Mesendoderm (in vitro differentiated cells): ENCODE measurements around the gene CERKL.

Experiments
- DNase-seq: peaks from one replicate; pipeline ENCODE4 v3.0.0; 2013
- H2AK5ac ChIP-seq: 2 replicates; pipeline ENCODE4 v1.6.1; 2013; ENCODE audit warnings: low read length, inconsistent platforms
- H2BK120ac ChIP-seq: 2 replicates; pipeline ENCODE4 v1.6.1; 2013; ENCODE audit warnings: low read depth, mild to moderate bottlenecking, low read length, moderate library complexity, mixed read lengths
- H2BK15ac ChIP-seq: replicated peaks from 2 replicates; pipeline ENCODE4 v1.6.1; 2013; ENCODE audit warnings: low read depth, mild to moderate bottlenecking, moderate library complexity
- H2BK5ac ChIP-seq: 2 replicates; pipeline ENCODE4 v1.6.1; 2013; ENCODE audit warnings: low read length, inconsistent platforms
- H3K18ac ChIP-seq: 2 replicates; pipeline ENCODE4 v1.6.1; 2013; ENCODE audit warnings: mild to moderate bottlenecking, low read length, mixed read lengths
- H3K23ac ChIP-seq: one replicate; pipeline ENCODE4 v1.6.1; 2013; ENCODE audit warnings: low read length
- H3K27ac ChIP-seq: 2 replicates; pipeline ENCODE4 v1.5.1; 2013; ENCODE audit warnings: low read depth, mild to moderate bottlenecking, inconsistent platforms, low read length, moderate library complexity
- H3K27me3 ChIP-seq: 2 replicates; pipeline ENCODE4 v1.6.1; 2013; ENCODE audit warnings: low read length, control low read depth, mild to moderate bottlenecking, inconsistent platforms; ENCODE audit not compliant: insufficient read depth, poor library complexity
- H3K36me3 ChIP-seq: 2 replicates; pipeline ENCODE4 v1.6.1; 2013; ENCODE audit warnings: low read length, inconsistent platforms; ENCODE audit not compliant: control insufficient read depth, insufficient read depth
- H3K4ac ChIP-seq: one replicate; pipeline ENCODE4 v1.6.1; 2013; ENCODE audit warnings: low read depth, mild to moderate bottlenecking, low read length, moderate library complexity
- H3K4me1 ChIP-seq: 2 replicates; pipeline ENCODE4 v1.6.1; 2013; ENCODE audit warnings: low read depth, low read length, inconsistent platforms; ENCODE audit not compliant: control insufficient read depth
- H3K4me2 ChIP-seq: 2 replicates; pipeline ENCODE4 v1.6.1; 2013; ENCODE audit warnings: low read length
- H3K4me3 ChIP-seq: 2 replicates; pipeline ENCODE4 v1.5.1; 2013; ENCODE audit warnings: mild to moderate bottlenecking, low read length
- H3K56ac ChIP-seq: one replicate; pipeline ENCODE4 v1.6.1; 2013; ENCODE audit warnings: low read length
- H3K79me1 ChIP-seq: 2 replicates; pipeline ENCODE4 v1.6.1; 2013; ENCODE audit warnings: low read length, inconsistent platforms
- H3K79me2 ChIP-seq: 2 replicates; pipeline ENCODE4 v1.6.1; 2013; ENCODE audit warnings: mild to moderate bottlenecking, low read length; ENCODE audit not compliant: control insufficient read depth, insufficient read depth
- H3K9ac ChIP-seq: 2 replicates; pipeline ENCODE4 v1.6.1; 2013; ENCODE audit warnings: low read length, inconsistent platforms
- H4K5ac ChIP-seq: one replicate; pipeline ENCODE4 v1.6.1; 2013; ENCODE audit warnings: low read length
- H4K8ac ChIP-seq: one replicate; pipeline ENCODE4 v1.6.1; 2013; ENCODE audit warnings: low read depth, mild to moderate bottlenecking, control low read depth, low read length, moderate library complexity
- WGBS: extraction: QIAGEN DNeasy Blood & Tissue Kit; methylation state at CpG from one replicate; pipeline ENCODE4 v1.1.7; 2013; ENCODE audit warnings: low lambda C conversion rate, missing lambda C conversion rate; ENCODE audit not compliant: insufficient coverage; ENCODE audit errors: extremely low coverage; 5-methylcytosine and 5-hydroxymethylcytosine counted together

Gene CERKL

GRCh38 chr2:181674461-181674860 lies 17.6 kb upstream of the CERKL start:
- Histone ChIP-seq H3K27ac (no peak overlapping the region), H3K27me3 (peaks cover 22% of the 10 kb centered on the region), H3K9ac (no peak overlapping the region), H2BK5ac (no peak overlapping the region), H2BK15ac (no peak overlapping the region), H3K79me2 (no peaks in the 10 kb centered on the region), H2AK5ac (no peak overlapping the region), H4K5ac (no peak overlapping the region), H4K8ac (no peak overlapping the region), H3K4me3 (no peak overlapping the region), H3K4me2 (no peak overlapping the region), H3K36me3 (no peaks in the 10 kb centered on the region), H2BK120ac (no peak overlapping the region), H3K4ac (no peak overlapping the region), H3K79me1 (no peaks in the 10 kb centered on the region), H3K56ac (no peak overlapping the region), H3K4me1 (no peaks in the 10 kb centered on the region), H3K23ac (no peak overlapping the region), H3K18ac (no peak overlapping the region)
- no peak for DNase-seq

GRCh38 chr2:181673173-181673572 lies 16.3 kb upstream of the CERKL start:
- Histone ChIP-seq H3K23ac (no peak overlapping the region), H3K79me2 (no peaks in the 10 kb centered on the region), H2BK120ac (no peak overlapping the region), H3K27ac (no peak overlapping the region), H3K36me3 (no peaks in the 10 kb centered on the region), H3K4ac (no peak overlapping the region), H2AK5ac (no peak overlapping the region), H2BK15ac (no peak overlapping the region), H2BK5ac (no peak overlapping the region), H4K8ac (no peak overlapping the region), H3K4me3 (no peak overlapping the region), H3K27me3 (peaks cover 9% of the 10 kb centered on the region), H3K4me2 (no peak overlapping the region), H3K18ac (no peak overlapping the region), H3K79me1 (no peaks in the 10 kb centered on the region), H3K9ac (no peak overlapping the region), H4K5ac (no peak overlapping the region), H3K56ac (no peak overlapping the region), H3K4me1 (no peaks in the 10 kb centered on the region)
- WGBS = no CpG with 5 or more reads among the region's 2 CpGs
- no peak for DNase-seq

GRCh38 chr2:181672255-181673008 lies 15.5 kb upstream of the CERKL start:
- Histone ChIP-seq H2AK5ac (no peak overlapping the region), H3K4ac (no peak overlapping the region), H3K79me2 (no peaks in the 10 kb centered on the region), H2BK120ac (no peak overlapping the region), H2BK15ac (no peak overlapping the region), H3K4me1 (no peaks in the 10 kb centered on the region), H3K79me1 (no peaks in the 10 kb centered on the region), H3K27me3 (peaks cover 4% of the 10 kb centered on the region), H3K4me3 (no peak overlapping the region), H3K36me3 (no peaks in the 10 kb centered on the region), H4K5ac (no peak overlapping the region), H2BK5ac (no peak overlapping the region), H3K9ac (no peak overlapping the region), H3K4me2 (no peak overlapping the region), H3K27ac (no peak overlapping the region), H3K18ac (no peak overlapping the region), H3K23ac (no peak overlapping the region), H3K56ac (no peak overlapping the region), H4K8ac (no peak overlapping the region)
- no peak for DNase-seq

- WGBS = no CpG with 5 or more reads among the region's 1 CpG
- no peak for DNase-seq
- no peak overlapping the region for H2AK5ac ChIP-seq
- H4K8ac ChIP-seq = no peak overlapping the region
- H3K9ac ChIP-seq = no peak overlapping the region
- no peak overlapping the region for H4K5ac ChIP-seq
- H3K4me1 ChIP-seq = no peaks in the 10 kb centered on the region
- H3K18ac ChIP-seq = no peak overlapping the region
- H3K56ac ChIP-seq = no peak overlapping the region
- H3K79me1 ChIP-seq = no peaks in the 10 kb centered on the region
- no peak overlapping the region for H2BK120ac ChIP-seq
- peaks cover 4% of the 10 kb centered on the region for H3K27me3 ChIP-seq
- no peaks in the 10 kb centered on the region for H3K36me3 ChIP-seq
- H3K79me2 ChIP-seq = no peaks in the 10 kb centered on the region
- no peak overlapping the region for H3K27ac ChIP-seq
- no peak overlapping the region for H2BK15ac ChIP-seq
- H3K4me3 ChIP-seq = no peak overlapping the region
- H3K4ac ChIP-seq = no peak overlapping the region
- no peak overlapping the region for H3K4me2 ChIP-seq
- no peak overlapping the region for H3K23ac ChIP-seq
- no peak overlapping the region for H2BK5ac ChIP-seq
Measured at GRCh38 chr2:181670632-181671031, 13.7 kb upstream of the CERKL start.

GRCh38 chr2:181667234-181667633 lies 10.3 kb upstream of the CERKL start:
- no peak overlapping the region for H4K8ac ChIP-seq
- H2AK5ac ChIP-seq = no peak overlapping the region
- no peak overlapping the region for H3K4me2 ChIP-seq
- H3K18ac ChIP-seq = no peak overlapping the region
- no peak overlapping the region for H4K5ac ChIP-seq
- no peak overlapping the region for H2BK120ac ChIP-seq
- H3K56ac ChIP-seq = no peak overlapping the region
- H3K27ac ChIP-seq = no peak overlapping the region
- H3K79me2 ChIP-seq = no peaks in the 10 kb centered on the region
- WGBS = no CpG with 5 or more reads among the region's 1 CpG
- H3K27me3 ChIP-seq = no peaks in the 10 kb centered on the region
- no peak overlapping the region for H3K23ac ChIP-seq
- DNase-seq = no peak
- no peak overlapping the region for H3K9ac ChIP-seq
- no peaks in the 10 kb centered on the region for H3K36me3 ChIP-seq
- H3K4ac ChIP-seq = no peak overlapping the region
- no peaks in the 10 kb centered on the region for H3K4me1 ChIP-seq
- H3K4me3 ChIP-seq = no peak overlapping the region
- H3K79me1 ChIP-seq = no peaks in the 10 kb centered on the region
- H2BK15ac ChIP-seq = no peak overlapping the region
- no peak overlapping the region for H2BK5ac ChIP-seq

- Histone ChIP-seq H4K5ac (no peak overlapping the region), H3K4me2 (no peak overlapping the region), H3K27ac (no peak overlapping the region), H3K27me3 (peaks cover 26% of the 10 kb centered on the region), H3K79me1 (no peaks in the 10 kb centered on the region), H3K9ac (no peak overlapping the region), H3K36me3 (no peaks in the 10 kb centered on the region), H3K18ac (no peak overlapping the region), H4K8ac (no peak overlapping the region), H2BK5ac (no peak overlapping the region), H2AK5ac (no peak overlapping the region), H3K4me1 (peaks cover 5% of the 10 kb centered on the region), H3K56ac (no peak overlapping the region), H3K79me2 (no peaks in the 10 kb centered on the region), H2BK15ac (no peak overlapping the region), H3K23ac (no peak overlapping the region), H3K4me3 (no peak overlapping the region), H2BK120ac (no peak overlapping the region), H3K4ac (no peak overlapping the region)
- no CpG with 5 or more reads among the region's 2 CpGs for WGBS
- no peak for DNase-seq
Measured at GRCh38 chr2:181662287-181662686, 5.4 kb upstream of the CERKL start.
